ENCODE data around the gene CACNA1E.

CACNA1E gene

GRCh38 chr1:181501612-181502011, 18.3 kb downstream of the CACNA1E start:
- H3K36me3 ChIP-seq (ENCODE audit: control insufficient read depth, insufficient read depth, low read length) = no peaks in the 10 kb centered on the region
- no peaks in the 10 kb centered on the region for H3K27me3 ChIP-seq (ENCODE audit: control insufficient read depth, insufficient read depth, low read length)
- H3K4me1 ChIP-seq = no peaks in the 10 kb centered on the region
- no peak overlapping the region for H3K4me3 ChIP-seq (ENCODE audit: low read depth, low read length)
- H3K4me2 ChIP-seq (ENCODE audit: low read length) = no peak overlapping the region
- TF ChIP-seq CTCF (IDR thresholded peaks at IDR 0.05) = no peak
- H3K9me3 ChIP-seq (ENCODE audit: control insufficient read depth, low read length) = no peaks in the 10 kb centered on the region
- no peaks in the 10 kb centered on the region for H3K79me2 ChIP-seq
- no peak overlapping the region for H3K27ac ChIP-seq
- no peak overlapping the region for H2AFZ ChIP-seq
- H3K9ac ChIP-seq = no peak overlapping the region

GRCh38 chr1:181503171-181503810, 20.0 kb downstream of the CACNA1E start:
- no peak for TF ChIP-seq CTCF (IDR thresholded peaks at IDR 0.05)
- H3K79me2 ChIP-seq = no peaks in the 10 kb centered on the region
- no peaks in the 10 kb centered on the region for H3K36me3 ChIP-seq (ENCODE audit: control insufficient read depth, insufficient read depth, low read length)
- H3K27me3 ChIP-seq (ENCODE audit: control insufficient read depth, insufficient read depth, low read length) = no peaks in the 10 kb centered on the region
- H3K4me1 ChIP-seq = no peaks in the 10 kb centered on the region
- no peak overlapping the region for H3K9ac ChIP-seq
- H3K4me2 ChIP-seq (ENCODE audit: low read length) = no peak overlapping the region
- H3K4me3 ChIP-seq (ENCODE audit: low read depth, low read length) = no peak overlapping the region
- H3K27ac ChIP-seq = no peak overlapping the region
- no peaks in the 10 kb centered on the region for H3K9me3 ChIP-seq (ENCODE audit: control insufficient read depth, low read length)
- H2AFZ ChIP-seq = no peak overlapping the region

GRCh38 chr1:181504399-181504842, 21.1 kb downstream of the CACNA1E start:
- no peak overlapping the region for H3K4me2 ChIP-seq (ENCODE audit: low read length)
- no peaks in the 10 kb centered on the region for H3K27me3 ChIP-seq (ENCODE audit: control insufficient read depth, insufficient read depth, low read length)
- no peaks in the 10 kb centered on the region for H3K9me3 ChIP-seq (ENCODE audit: control insufficient read depth, low read length)
- no peak overlapping the region for H3K4me3 ChIP-seq (ENCODE audit: low read depth, low read length)
- TF ChIP-seq CTCF (IDR thresholded peaks at IDR 0.05) = no peak
- no peak overlapping the region for H3K9ac ChIP-seq
- H3K4me1 ChIP-seq = no peaks in the 10 kb centered on the region
- no peaks in the 10 kb centered on the region for H3K36me3 ChIP-seq (ENCODE audit: control insufficient read depth, insufficient read depth, low read length)
- no peak overlapping the region for H2AFZ ChIP-seq
- H3K79me2 ChIP-seq = no peaks in the 10 kb centered on the region
- H3K27ac ChIP-seq = no peak overlapping the region

- Histone ChIP-seq H3K4me3 (ENCODE audit: low read depth, low read length) (no peak overlapping the region), H3K36me3 (ENCODE audit: control insufficient read depth, insufficient read depth, low read length) (no peaks in the 10 kb centered on the region), H3K27me3 (ENCODE audit: control insufficient read depth, insufficient read depth, low read length) (no peaks in the 10 kb centered on the region), H3K79me2 (no peaks in the 10 kb centered on the region), H3K4me2 (ENCODE audit: low read length) (no peak overlapping the region), H3K27ac (no peak overlapping the region), H3K4me1 (no peaks in the 10 kb centered on the region), H2AFZ (no peak overlapping the region), H3K9ac (no peak overlapping the region), H3K9me3 (ENCODE audit: control insufficient read depth, low read length) (no peaks in the 10 kb centered on the region)
- no peak for TF ChIP-seq CTCF (IDR thresholded peaks at IDR 0.05)
Observed at GRCh38 chr1:181506563-181507353, 23.4 kb downstream of the CACNA1E start.
